Right lobe of liver (tissue), 6 donors: Measurements from ENCODE around the gene ITGA2. TPM values are rescaled to one million over a fixed set of nuclear protein-coding genes. Genes with fewer than 3 reads are reported as not detected.

Source experiments
- ATAC-seq, 4 donors: fragments of 200-7000 bp; cut with Tn5 transposase; one replicate each; pipeline ENCODE4 v1.9.1; 2020; ENCODE audit warnings: mild to moderate bottlenecking in 4 of 4, moderate library complexity in 4 of 4
- DNase-seq, 3 donors: peaks; one replicate each; pipeline ENCODE4 v3.0.0-alpha.2; 2020
- H3K27ac ChIP-seq, 3 donors: fragments of 200-600 bp; one replicate each; pipeline ENCODE4 v1.8.0; 2022
- H3K27me3 ChIP-seq, 2 donors: fragments of 200-600 bp; one replicate each; pipeline ENCODE4 v1.8.0; 2022
- H3K36me3 ChIP-seq, 4 donors: fragments of 200-600 bp; sonication (generic) in 1 of 4; one replicate each; pipeline versions ENCODE4 v1.5.1 to v1.8.0; 2017 to 2022; ENCODE audit warnings: control low read depth in 1 of 4
- H3K4me1 ChIP-seq, 4 donors: fragments of 200-600 bp; sonication (generic) in 1 of 4; one replicate each; pipeline versions ENCODE4 v1.5.1 to v1.8.0; 2017 to 2022; ENCODE audit warnings: control low read depth in 1 of 4
- H3K4me3 ChIP-seq, 3 donors: fragments of 200-600 bp; one replicate each; pipeline ENCODE4 v1.8.0; 2022
- H3K9me3 ChIP-seq, 4 donors: fragments of 200-600 bp; sonication (generic) in 1 of 4; one replicate each; pipeline versions ENCODE4 v1.5.1 to v1.8.0; 2017 to 2022; ENCODE audit warnings: control low read depth in 1 of 4
- CTCF ChIP-seq, 4 donors: fragments of 200-600 bp in 3 of 4; fragments of 450-650 bp in 1 of 4; IDR thresholded peaks; one replicate each; pipeline versions ENCODE4 v1.5.1 to v1.8.0; 2016 to 2022; ENCODE audit warnings: antibody characterized with exemption in 4 of 4, mild to moderate bottlenecking in 2 of 4
- POLR2A ChIP-seq: fragments of 450-650 bp; IDR thresholded peaks from one replicate; pipeline ENCODE4 v1.6.1; 2017; ENCODE audit warnings: antibody characterized with exemption, mild to moderate bottlenecking
- WGBS: methylation state at CpG from one replicate; pipeline ENCODE4 v1.1.6; 2018; ENCODE audit warnings: low coverage, low lambda C conversion rate; ENCODE audit not compliant: insufficient coverage; ENCODE audit errors: missing lambda C conversion rate; 5-methylcytosine and 5-hydroxymethylcytosine counted together
- intact Hi-C, 2 donors: fragments of 100-400 bp; cut with DNase I; formaldehyde crosslinking; loops; one replicate each; pipeline versions ENCODE4 v1.11.2 to v1.14.1; 2022
- total RNA-seq, 6 experiments: library from RNA; depleted of rRNA in 2 of 6; stranded (reverse); fragments of >200 nt in 2 of 6; fragmentation: NEBNext Ultra II Directional in 3 of 6; extraction: Animal tissue kit (Norgen Biotek cat#: 25700) in 3 of 6; gene quantifications; one replicate each; pipeline versions ENCODE4 v1.1.0 to v1.2.4, GENCODE V29; 2016 to 2023
- donor health status: DM: no; HTN: yes; CAD: no.
- donor health status: DM: no; HTN: no; CAD: no.
- donor health status: DM: no; HTN: no; CAD: no.
- donor health status: DM: no; HTN: yes; CAD: no.
- donor health status: DM: no; HTN: yes; CAD: no.

The ITGA2 gene
- total RNA-seq, 6 experiments from 2014 or later: 0.11 to 1.6 (median 0.40) TPM

GRCh38 chr5:53100606-53101005, 111.5 kb downstream of the ITGA2 start:
- intact Hi-C loops: no loop called here
- Histone ChIP-seq H3K27me3 (no peaks in the 10 kb centered on the region), H3K27ac (no peak overlapping the region), H3K9me3 (no peaks in the 10 kb centered on the region), H3K4me1 (no peaks in the 10 kb centered on the region), H3K36me3 (peaks cover 0 to 66% (median 13%) of the 10 kb centered on the region in 4 donors), H3K4me3 (no peak overlapping the region)
- no peak for ATAC-seq
- WGBS: 72% methylated on average over 2 of the region's 2 CpGs
- no peak for DNase-seq
- TF ChIP-seq POLR2A: no peak
- no peak for TF ChIP-seq CTCF (IDR thresholded peaks at IDR 0.05)

- intact Hi-C loops: no loop called here
- TF ChIP-seq CTCF (IDR thresholded peaks at IDR 0.05) (no peak), POLR2A (no peak)
- 82% methylated on average over 5 of the region's 5 CpGs for WGBS
- H3K4me1 ChIP-seq: peaks cover 0 to 13% (median 5%) of the 10 kb centered on the region in 4 donors
- DNase-seq: no peak
- H3K9me3 ChIP-seq: no peaks in the 10 kb centered on the region
- no peak overlapping the region for H3K4me3 ChIP-seq
- H3K27me3 ChIP-seq: no peaks in the 10 kb centered on the region
- peaks cover 0 to 28% (median 2%) of the 10 kb centered on the region in 4 donors for H3K36me3 ChIP-seq
- no peak overlapping the region for H3K27ac ChIP-seq
- no peak for ATAC-seq
These were observed 116.6 kb downstream of the ITGA2 start for GRCh38 chr5:53105611-53106300.

- Histone ChIP-seq H3K27ac (peak overlapping the region; percentile 77 to 93 (median 87)), H3K9me3 (no peaks in the 10 kb centered on the region), H3K27me3 (no peaks in the 10 kb centered on the region), H3K4me3 (peak overlapping the region; percentile 56 to 73 (median 56)), H3K4me1 (peaks cover 0 to 17% (median 8%) of the 10 kb centered on the region in 4 donors), H3K36me3 (peaks cover 0 to 4% (median 0%) of the 10 kb centered on the region in 4 donors)
- DNase-seq (peak in 1 of 3 donors; percentile 55), ATAC-seq (peak; percentile 38 to 47 (median 46))
- 0% methylated on average over 11 of the region's 11 CpGs for WGBS
- TF ChIP-seq POLR2A: no peak
- TF ChIP-seq CTCF (IDR thresholded peaks at IDR 0.05): no peak
- intact Hi-C loops: no loop called here
These were observed 119.9 kb downstream of the ITGA2 start for GRCh38 chr5:53109056-53109442.

GRCh38 chr5:53109443-53110127, 120.4 kb downstream of the ITGA2 start, which contains the start of gene MOCS2:
MOCS2 (minus strand) TSS chr5:53109757; CDS start chr5:53107174, 2,583 bp downstream.
- Histone ChIP-seq H3K9me3 (no peaks in the 10 kb centered on the region), H3K4me3 (peak within 1 kb of the TSS; percentile 56 to 73 (median 56)), H3K27me3 (no peaks in the 10 kb centered on the region), H3K4me1 (peaks cover 0 to 18% (median 9%) of the 10 kb centered on the region in 4 donors), H3K27ac (peak within 1 kb of the TSS; percentile 77 to 93 (median 87)), H3K36me3 (no peaks in the 10 kb centered on the region)
- TF ChIP-seq CTCF (IDR thresholded peaks at IDR 0.05) (no peak), POLR2A (peak; percentile 88)
- 0% methylated on average over 17 of the region's 54 CpGs for whole genome bisulfite sequencing
- intact Hi-C loops: no loop called here
- ATAC-seq (peak; percentile 94 to 97 (median 96)), DNase-seq (peak; percentile 95)
